Smooth muscle cell (in vitro differentiated cells): Measurements from ENCODE around the gene RP2. TPM values are rescaled to one million over a fixed set of nuclear protein-coding genes. Genes with fewer than 3 reads are reported as not detected.

Experiments
- DNase-seq: peaks from one replicate; lab custom pipeline; 2025; ENCODE audit not compliant: unreplicated experiment; lab: John Stamatoyannopoulos, UW
- H2AFZ ChIP-seq: fragments of 200-600 bp; sonication (generic); 2 replicates; pipeline ENCODE4 v1.6.0; 2016; ENCODE audit warnings: antibody characterized with exemption, low read depth, mild to moderate bottlenecking
- H3F3A ChIP-seq: fragments of 200-600 bp; sonication (generic); 2 replicates; pipeline ENCODE4 v1.6.0; 2017; ENCODE audit warnings: antibody characterized with exemption, low read depth
- H3K27ac ChIP-seq: fragments of 200-600 bp; sonication (generic); 2 replicates; pipeline ENCODE4 v1.5.1; 2016; ENCODE audit warnings: low read depth, mild to moderate bottlenecking
- H3K27me3 ChIP-seq: fragments of 200-600 bp; sonication (generic); 2 replicates; pipeline ENCODE4 v1.6.1; 2016; ENCODE audit warnings: low read depth, mild to moderate bottlenecking
- H3K36me3 ChIP-seq: fragments of 200-600 bp; sonication (generic); 2 replicates; pipeline ENCODE4 v1.5.1; 2016; ENCODE audit warnings: low read depth
- H3K4me1 ChIP-seq: fragments of 200-600 bp; sonication (generic); 2 replicates; pipeline ENCODE4 v1.5.1; 2016; ENCODE audit warnings: low read depth
- H3K4me2 ChIP-seq: fragments of 200-600 bp; sonication (generic); 2 replicates; pipeline ENCODE4 v1.6.0; 2016; ENCODE audit warnings: mild to moderate bottlenecking
- H3K4me3 ChIP-seq: fragments of 200-600 bp; sonication (generic); 2 replicates; pipeline ENCODE4 v1.5.1; 2016; ENCODE audit warnings: mild to moderate bottlenecking
- H3K79me2 ChIP-seq: fragments of 200-600 bp; sonication (generic); 2 replicates; pipeline ENCODE4 v1.6.0; 2016; ENCODE audit warnings: low read depth, mild to moderate bottlenecking
- H3K9ac ChIP-seq: fragments of 200-600 bp; sonication (generic); 2 replicates; pipeline ENCODE4 v1.6.0; 2016; ENCODE audit warnings: low read depth
- H3K9me3 ChIP-seq: fragments of 200-600 bp; sonication (generic); replicated peaks from 2 replicates; pipeline ENCODE4 v1.5.1; 2016; ENCODE audit warnings: low read depth
- H4K20me1 ChIP-seq: fragments of 200-600 bp; sonication (generic); 2 replicates; pipeline ENCODE4 v1.6.0; 2016; ENCODE audit warnings: low read depth
- CTCF ChIP-seq: fragments of 200-600 bp; sonication (generic); IDR thresholded peaks from 2 replicates; pipeline ENCODE4 v1.5.1; 2017; ENCODE audit warnings: borderline replicate concordance, mild to moderate bottlenecking, antibody characterized with exemption; ENCODE audit not compliant: insufficient read depth, poor library complexity, severe bottlenecking
- WGBS: methylation state at CpG from one replicate; pipeline ENCODE4 v1.1.7; 2016; ENCODE audit warnings: low lambda C conversion rate; 5-methylcytosine and 5-hydroxymethylcytosine counted together
- polyA plus RNA-seq: library from polyadenylated mRNA; unstranded; fragments of >200 nt; fragmentation: Nextera tagmentation; extraction: Ambion mirVana; gene quantifications from 2 replicates; pipeline ENCODE4 v1.2.1, GENCODE V29; 2016
- total RNA-seq: library from RNA; depleted of rRNA; stranded (reverse); fragments of >200 nt; gene quantifications from 2 replicates; pipeline ENCODE4 v1.2.3, GENCODE V29; 2014

Gene RP2
- total and polyA plus RNA-seq, 2 experiments from 2014 or later = 11.3 to 20.5 TPM

GRCh38 chrX:46873746-46874145 is 36.9 kb downstream of the RP2 start:
- no peak overlapping the region for H3K9ac ChIP-seq
- no peak overlapping the region for H3K4me3 ChIP-seq
- H3K4me1 ChIP-seq = no peaks in the 10 kb centered on the region
- no peaks in the 10 kb centered on the region for H3K9me3 ChIP-seq
- no peaks in the 10 kb centered on the region for H3K79me2 ChIP-seq
- no peak overlapping the region for H3K27ac ChIP-seq
- H3K27me3 ChIP-seq = no peaks in the 10 kb centered on the region
- peaks cover 13% of the 10 kb centered on the region for H4K20me1 ChIP-seq
- no peak for DNase-seq
- WGBS = 42% methylated on average over 2 of the region's 2 CpGs
- no peaks in the 10 kb centered on the region for H3F3A ChIP-seq
- no peaks in the 10 kb centered on the region for H3K36me3 ChIP-seq
- peak overlapping the region; percentile 19 for H3K4me2 ChIP-seq
- TF ChIP-seq CTCF = no peak
- H2AFZ ChIP-seq = no peak overlapping the region

- no peak overlapping the region for H3K27ac ChIP-seq
Observed at GRCh38 chrX:46876901-46877300, 40.1 kb downstream of the RP2 start.

GRCh38 chrX:46882266-46882665 is 45.4 kb downstream of the RP2 start:
- no peak for TF ChIP-seq CTCF
- Histone ChIP-seq H3K36me3 (no peaks in the 10 kb centered on the region), H3K27ac (no peak overlapping the region), H2AFZ (no peak overlapping the region), H3K4me3 (no peak overlapping the region), H3K4me2 (no peak overlapping the region), H4K20me1 (no peaks in the 10 kb centered on the region), H3K79me2 (no peaks in the 10 kb centered on the region), H3K27me3 (no peaks in the 10 kb centered on the region), H3K9ac (no peak overlapping the region), H3F3A (no peaks in the 10 kb centered on the region), H3K9me3 (no peaks in the 10 kb centered on the region), H3K4me1 (no peaks in the 10 kb centered on the region)
- WGBS = 40% methylated on average over 1 of the region's 1 CpG
- DNase-seq = no peak

More at GRCh38 chrX:46876901-46877300, 40.1 kb downstream of the RP2 start:
- Histone ChIP-seq H3K36me3 (no peaks in the 10 kb centered on the region), H3K4me2 (no peak overlapping the region), H3K4me1 (no peaks in the 10 kb centered on the region), H2AFZ (no peak overlapping the region), H3K79me2 (no peaks in the 10 kb centered on the region), H3F3A (no peaks in the 10 kb centered on the region), H3K27me3 (no peaks in the 10 kb centered on the region), H3K9me3 (no peaks in the 10 kb centered on the region), H3K9ac (no peak overlapping the region), H3K4me3 (no peak overlapping the region), H4K20me1 (peaks cover 8% of the 10 kb centered on the region)
- TF ChIP-seq CTCF = no peak
- no peak for DNase-seq

GRCh38 chrX:46884799-46885198 is 48.0 kb downstream of the RP2 start:
- Histone ChIP-seq H3K4me1 (no peaks in the 10 kb centered on the region), H3K4me3 (no peak overlapping the region), H3K9ac (no peak overlapping the region), H3K4me2 (no peak overlapping the region), H3F3A (no peaks in the 10 kb centered on the region), H3K36me3 (no peaks in the 10 kb centered on the region), H3K79me2 (no peaks in the 10 kb centered on the region), H3K27ac (no peak overlapping the region), H2AFZ (no peak overlapping the region), H3K9me3 (peaks cover 3% of the 10 kb centered on the region), H4K20me1 (no peaks in the 10 kb centered on the region), H3K27me3 (no peaks in the 10 kb centered on the region)
- no peak for DNase-seq
- no peak for TF ChIP-seq CTCF
- 95% methylated on average over 3 of the region's 3 CpGs for WGBS
